Smooth muscle cell of bladder (primary cell): ENCODE data around the gene GYPE. TPM values are rescaled to one million over a fixed set of nuclear protein-coding genes. Genes with fewer than 3 reads are reported as not detected.

Experiments
- total RNA-seq: library from RNA; depleted of rRNA; stranded (reverse); fragments of >200 nt; gene quantifications from 2 replicates; pipeline ENCODE4 v1.2.3, GENCODE V29; 2014

GYPE gene
- 0.74 and 1.3 TPM in 2 replicates for total RNA-seq

GRCh38 chr4:143905440-143905839, at the start of gene GYPE:
Gene GYPE, minus strand, starts transcription at chr4:143905559. Its CDS starts 52 bp downstream, at chr4:143905507.

Other genes starting within 250 kb of the GYPE start
- under 0.01 TPM in 1 of 2 replicates, not detected in the other for gene FREM3, start 204.9 kb downstream of the GYPE start, total RNA-seq
- not detected in 2 replicates for gene GYPB, start 113.8 kb upstream of the GYPE start, total RNA-seq
- gene GYPA, start 235.2 kb upstream of the GYPE start, total RNA-seq = not detected in 2 replicates